ENCODE measurements around the gene SDK1.

The SDK1 gene

GRCh38 chr7:4001742-4002141, 700.7 kb downstream of the SDK1 start:
- DNase-seq = no peak

GRCh38 chr7:4003503-4003902, 702.5 kb downstream of the SDK1 start:
- no peak for DNase-seq

GRCh38 chr7:4006687-4007086, 705.6 kb downstream of the SDK1 start:
- DNase-seq = peak; percentile 71

- no peak for DNase-seq
Observed at GRCh38 chr7:4009211-4010060, 708.4 kb downstream of the SDK1 start.

GRCh38 chr7:4010061-4010605, 709.1 kb downstream of the SDK1 start:
- no peak for DNase-seq

GRCh38 chr7:4010923-4011656, 710.0 kb downstream of the SDK1 start:
- DNase-seq = no peak

- DNase-seq = no peak
Observed at GRCh38 chr7:4013793-4014192, 712.7 kb downstream of the SDK1 start.

- DNase-seq = no peak
Observed at GRCh38 chr7:4014346-4015050, 713.4 kb downstream of the SDK1 start.

- no peak for DNase-seq
Observed at GRCh38 chr7:4015371-4015770, 714.3 kb downstream of the SDK1 start.

GRCh38 chr7:4015996-4016395, 714.9 kb downstream of the SDK1 start:
- no peak for DNase-seq

GRCh38 chr7:4017081-4017480, 716.0 kb downstream of the SDK1 start:
- DNase-seq = no peak

GRCh38 chr7:4017785-4018184, 716.7 kb downstream of the SDK1 start:
- no peak for DNase-seq

- DNase-seq = no peak
Observed at GRCh38 chr7:4018601-4019316, 717.7 kb downstream of the SDK1 start.

GRCh38 chr7:4020086-4020485, 719.0 kb downstream of the SDK1 start:
- no peak for DNase-seq

- DNase-seq = no peak
Observed at GRCh38 chr7:4021413-4021812, 720.4 kb downstream of the SDK1 start.

- DNase-seq = no peak
Observed at GRCh38 chr7:4022265-4022664, 721.2 kb downstream of the SDK1 start.

- DNase-seq = no peak
Observed at GRCh38 chr7:4023502-4023901, 722.5 kb downstream of the SDK1 start.

GRCh38 chr7:4024133-4024532, 723.1 kb downstream of the SDK1 start:
- no peak for DNase-seq

GRCh38 chr7:4024806-4025205, 723.8 kb downstream of the SDK1 start:
- DNase-seq = no peak

- DNase-seq = no peak
Observed at GRCh38 chr7:4025210-4025609, 724.2 kb downstream of the SDK1 start.

GRCh38 chr7:4025694-4026615, 724.9 kb downstream of the SDK1 start:
- DNase-seq = no peak

All from NCI-H774 (cell line).